Panc1 (cell line): ENCODE data around the gene ITGAX. TPM values are rescaled to one million over a fixed set of nuclear protein-coding genes. Genes with fewer than 3 reads are reported as not detected.

ENCODE experiments used
- ATAC-seq: fragments of 200-7000 bp; cut with Tn5 transposase; 2 replicates; pipeline ENCODE4 v1.9.1; 2020; ENCODE audit warnings: mild to moderate bottlenecking, moderate library complexity
- BruUV-seq: library from RNA; stranded (reverse); fragments of 400-500 nt; replicated peaks from 2 replicates; lab custom pipeline; 2021; lab: Mats Ljungman, UMichigan
- CTCF ChIA-PET: fragments of 300-600 bp; sonication (Branson Sonifier 250); formaldehyde crosslinking; loops from one replicate; lab custom pipeline; 2022; ENCODE audit warnings: antibody characterized with exemption; lab: Charles Lee
- POLR2A ChIA-PET: fragments of 300-600 bp; sonication (Branson Sonifier 250); formaldehyde crosslinking; loops from one replicate; lab custom pipeline; 2022; ENCODE audit warnings: antibody characterized with exemption; lab: Charles Lee
- DNase-seq: peaks from one replicate; pipeline ENCODE4 v3.0.0-alpha.2; 2010; ENCODE audit warnings: low read depth, low spot score
- H3K27ac ChIP-seq: 2 replicates; pipeline ENCODE4 v1.5.1; 2011; ENCODE audit warnings: mild to moderate bottlenecking, low read length, inconsistent platforms
- H3K27me3 ChIP-seq: fragments of 200-500 bp; sonication (Bioruptor generic); 2 replicates; pipeline ENCODE4 v1.6.0; 2014; ENCODE audit warnings: low read length, inconsistent platforms; ENCODE audit not compliant: control insufficient read depth, insufficient read depth
- H3K36me3 ChIP-seq: fragments of 200-500 bp; sonication (Bioruptor generic); 2 replicates; pipeline ENCODE4 v1.5.1; 2014; ENCODE audit warnings: inconsistent platforms, mild to moderate bottlenecking, low read length, moderate library complexity; ENCODE audit not compliant: control insufficient read depth, insufficient read depth
- H3K4me1 ChIP-seq: 2 replicates; pipeline ENCODE4 v1.5.1; 2011; ENCODE audit warnings: inconsistent platforms, mild to moderate bottlenecking, low read length, moderate library complexity; ENCODE audit not compliant: control insufficient read depth, insufficient read depth
- H3K4me3 ChIP-seq, 2 experiments: 2 replicates each; pipeline ENCODE4 v1.5.1; 2011 to 2012; ENCODE audit warnings: low read depth in 2 of 2, low read length in 2 of 2, mild to moderate bottlenecking in 2 of 2, inconsistent platforms in 1 of 2, moderate library complexity in 1 of 2
- H3K9me3 ChIP-seq: fragments of 200-500 bp; sonication (Bioruptor generic); 2 replicates; pipeline ENCODE4 v1.5.1; 2014; ENCODE audit warnings: low read depth, mild to moderate bottlenecking, inconsistent platforms, low read length, moderate library complexity; ENCODE audit not compliant: control insufficient read depth, insufficient read depth
- CTCF ChIP-seq: fragments of 450-650 bp; IDR thresholded peaks from 2 replicates; pipeline ENCODE4 v1.5.1; 2017; ENCODE audit warnings: mild to moderate bottlenecking
- POLR2AphosphoS5 ChIP-seq: IDR thresholded peaks from 2 replicates; pipeline ENCODE4 v1.6.1; 2012; ENCODE audit warnings: mild to moderate bottlenecking, low read depth, low read length, moderate library complexity
- REST ChIP-seq, 2 experiments: IDR thresholded peaks; 2 replicates each; pipeline ENCODE4 v1.6.1; 2011 to 2012; ENCODE audit warnings: low read depth in 2 of 2, control low read depth in 1 of 2, low read length in 1 of 2, mild to moderate bottlenecking in 1 of 2, moderate library complexity in 1 of 2; ENCODE audit not compliant: insufficient read depth in 1 of 2
- SIN3A ChIP-seq: IDR thresholded peaks from 2 replicates; pipeline ENCODE4 v1.6.1; 2012; ENCODE audit warnings: low read depth, mild to moderate bottlenecking, low read length, moderate library complexity, borderline replicate concordance; ENCODE audit not compliant: insufficient read depth
- TCF7L2 ChIP-seq: IDR thresholded peaks from 2 replicates; pipeline ENCODE4 v1.6.1; 2011; ENCODE audit warnings: mild to moderate bottlenecking, low read depth, low read length, inconsistent platforms
- in situ Hi-C: cut with HindIII; loops from 2 replicates; pipeline ENCODE4 v1.10.0; 2016; ENCODE audit warnings: low sequenced_read_pairs, low pct_unique_long_range_greater_than_20kb
- intact Hi-C: fragments of 100-400 bp; cut with micrococcal nuclease; formaldehyde crosslinking; loops from one replicate; pipeline ENCODE4 v1.10.0; 2022; ENCODE audit not compliant: unreplicated experiment
- total RNA-seq: library from RNA; stranded (reverse); gene quantifications from one replicate; pipeline ENCODE4 v1.2.1, GENCODE V29; 2021; ENCODE audit not compliant: unreplicated experiment

The ITGAX gene
- total RNA-seq, 1 experiment from 2014 or later = 0.49 TPM

- CTCF ChIA-PET = no interaction called here
- in situ Hi-C loops = no loop called here
Observed at GRCh38 chr16:31377210-31377903, 22.4 kb downstream of the ITGAX start.

GRCh38 chr16:31380201-31380600, 25.2 kb downstream of the ITGAX start:
- no peaks in the 10 kb centered on the region; the same call in 1 of the 2 replicates for H3K27me3 ChIP-seq
- no peak overlapping the region for H3K4me3 ChIP-seq
- ATAC-seq (no peak), DNase-seq (no peak)
- no peaks in the 10 kb centered on the region for H3K36me3 ChIP-seq
- TF ChIP-seq POLR2AphosphoS5 (no peak), REST (IDR thresholded peaks at IDR 0.05; ENCODE audit: insufficient read depth in 1 of 2, low read depth in 2 of 2, low read length in 1 of 2) (no peak), SIN3A (no peak)
- no TSS peak for BruUV-seq
- CTCF ChIA-PET = no interaction called here
- H3K4me1 ChIP-seq = no peaks in the 10 kb centered on the region
- no peak overlapping the region for H3K27ac ChIP-seq
- no peaks in the 10 kb centered on the region for H3K9me3 ChIP-seq
- POLR2A ChIA-PET = no interaction called here
- intact Hi-C loops = no loop called here
- in situ Hi-C loops = no loop called here

More at GRCh38 chr16:31377210-31377903, 22.4 kb downstream of the ITGAX start:
- Histone ChIP-seq H3K4me1 (no peaks in the 10 kb centered on the region), H3K27me3 (no peaks in the 10 kb centered on the region; the same call in 1 of the 2 replicates), H3K27ac (no peak overlapping the region), H3K4me3 (no peak overlapping the region), H3K9me3 (no peaks in the 10 kb centered on the region), H3K36me3 (no peaks in the 10 kb centered on the region)
- ATAC-seq (no peak), DNase-seq (no peak)
- intact Hi-C loops = no loop called here
- no TSS peak for BruUV-seq
- TF ChIP-seq SIN3A (no peak), POLR2AphosphoS5 (no peak), TCF7L2 (no peak), CTCF (no peak), REST (IDR thresholded peaks at IDR 0.05; ENCODE audit: insufficient read depth in 1 of 2, low read depth in 2 of 2, low read length in 1 of 2) (no peak)
- POLR2A ChIA-PET = interaction anchor here (0.7 kb wide), 1 partner anchor 9 kb away, joined by 9 read pairs; no protein-coding TSS in a partner anchor
